Mucosa of gallbladder (tissue), 1 donor: ENCODE data around the gene TMEM170B. TPM values are rescaled to one million over a fixed set of nuclear protein-coding genes. Genes with fewer than 3 reads are reported as not detected.

ENCODE experiments used
- DNase-seq: peaks from one replicate; pipeline ENCODE4 v3.0.0-alpha.2; 2020; ENCODE audit warnings: low spot score
- total RNA-seq: library from RNA; stranded (reverse); gene quantifications from one replicate; pipeline ENCODE4 v1.2.1, GENCODE V29; 2021
- donor health status: DM: no; HTN: no; CAD: no.

The TMEM170B gene
- total RNA-seq, 1 donor from 2014 or later = 4.5 TPM

DNA sequence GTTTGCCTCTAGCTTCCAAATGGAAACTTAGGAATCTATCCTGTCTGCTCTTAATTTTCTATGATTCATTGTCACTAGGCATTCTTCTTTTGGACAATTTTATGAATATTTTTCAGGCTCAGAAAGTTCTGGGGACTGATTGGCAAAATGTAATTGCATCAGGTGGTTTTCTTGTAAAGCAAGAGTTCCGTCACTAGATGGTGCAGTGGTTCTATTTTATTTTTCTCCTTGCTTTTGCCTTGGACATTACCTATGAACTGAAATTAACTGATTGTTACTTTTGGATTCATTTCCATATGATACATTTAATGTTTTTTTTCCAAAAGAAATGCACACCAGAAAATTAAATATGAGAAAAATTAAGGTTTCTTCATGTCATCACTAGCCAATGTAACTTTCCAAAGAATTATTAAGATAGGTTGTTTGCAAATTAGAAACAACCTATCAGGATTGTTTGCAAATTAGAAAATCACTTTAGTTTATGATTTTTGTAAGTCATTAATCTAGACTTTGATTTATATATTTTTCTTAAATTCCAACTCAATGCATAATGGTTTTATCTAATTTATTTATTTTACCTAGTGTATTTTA is 48.0 kb downstream of the TMEM170B start:
- no peak for DNase-seq

DNA sequence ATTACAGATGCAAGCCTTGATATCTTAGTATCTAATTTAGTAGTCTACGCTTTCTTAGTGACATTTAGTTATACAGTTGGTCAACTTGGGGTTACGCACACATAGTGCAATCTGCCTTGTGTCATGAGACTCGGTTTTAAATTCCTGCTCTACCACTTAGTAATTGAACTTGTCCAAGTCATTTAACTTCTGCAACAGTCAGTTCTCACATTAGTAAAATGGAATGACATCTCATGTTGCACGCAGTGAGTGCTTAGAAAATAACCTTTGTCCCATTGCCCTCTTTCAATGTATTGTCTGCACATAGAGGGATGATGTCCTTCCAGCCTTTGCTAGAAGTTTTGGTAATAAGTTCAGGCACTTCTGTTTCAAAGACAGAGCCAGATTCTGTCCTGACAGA is 48.6 kb downstream of the TMEM170B start:
- DNase-seq = no peak

DNA sequence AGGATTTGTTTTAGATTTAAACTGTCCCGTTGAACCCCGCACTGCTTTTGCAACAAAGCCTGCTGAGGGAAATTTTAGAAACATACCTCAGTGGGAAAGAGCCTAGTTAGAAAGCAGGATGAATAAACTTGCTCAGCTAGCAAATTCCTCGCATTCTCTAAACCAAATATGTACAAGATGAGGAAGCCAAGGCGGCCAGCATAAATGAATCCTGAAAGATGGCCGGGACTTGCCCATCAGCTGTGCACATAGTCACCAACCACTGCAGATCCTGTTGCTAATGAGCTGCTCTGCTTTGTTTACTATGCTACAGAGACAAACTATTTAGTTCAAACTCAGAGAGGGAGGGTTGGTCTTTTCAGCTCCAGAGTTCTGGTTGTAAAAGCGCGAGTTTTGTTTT is 49.0 kb downstream of the TMEM170B start:
- DNase-seq = no peak

DNA sequence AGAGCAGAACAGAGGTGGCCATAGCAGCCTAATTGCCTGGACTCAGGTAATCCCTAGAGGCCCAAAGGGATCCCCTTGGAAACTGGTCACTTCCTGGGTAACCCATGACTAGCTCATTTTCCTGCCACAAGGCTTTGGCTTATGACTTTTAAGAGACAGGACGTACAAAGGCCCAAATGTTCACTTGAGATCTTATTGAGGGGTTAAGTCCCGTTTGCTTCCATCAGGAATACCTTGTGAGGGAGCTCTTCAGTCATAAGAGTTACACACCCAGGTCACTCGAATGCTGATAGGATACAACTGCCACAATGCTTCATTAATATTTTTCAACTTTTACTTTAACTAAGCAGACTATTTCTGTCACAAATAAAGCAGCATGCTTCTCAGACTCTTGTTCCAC is 51.7 kb downstream of the TMEM170B start:
- no peak for DNase-seq

DNA sequence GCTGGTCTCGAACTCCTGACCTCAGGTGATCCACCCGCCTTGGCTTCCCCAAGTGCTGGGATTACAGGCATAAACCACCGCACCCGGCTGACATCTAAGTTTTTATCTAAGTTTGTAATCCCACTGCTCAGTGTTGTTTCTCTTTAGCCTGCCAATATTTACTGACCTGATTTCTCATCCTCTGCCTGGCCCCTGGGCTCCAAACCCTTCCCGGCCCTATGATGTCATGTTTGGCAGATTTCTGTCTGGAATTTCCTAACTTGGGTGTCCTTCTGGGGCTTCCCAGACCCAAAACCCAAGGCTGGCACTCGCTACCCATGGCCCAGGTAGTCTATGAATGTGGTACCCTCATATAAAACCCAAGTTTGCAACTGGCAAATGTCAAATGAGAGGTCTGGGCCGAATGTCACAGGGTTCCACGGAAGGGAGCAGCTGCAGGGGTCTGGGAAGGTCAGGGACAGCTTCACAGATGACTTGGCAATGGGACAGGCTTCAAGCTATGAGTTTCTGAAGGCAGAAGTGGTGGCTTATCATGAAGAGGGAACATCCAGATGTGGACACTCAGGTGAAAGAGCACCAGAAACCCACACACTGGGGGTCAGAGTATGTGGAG is 54.9 kb downstream of the TMEM170B start:
- DNase-seq = no peak

DNA sequence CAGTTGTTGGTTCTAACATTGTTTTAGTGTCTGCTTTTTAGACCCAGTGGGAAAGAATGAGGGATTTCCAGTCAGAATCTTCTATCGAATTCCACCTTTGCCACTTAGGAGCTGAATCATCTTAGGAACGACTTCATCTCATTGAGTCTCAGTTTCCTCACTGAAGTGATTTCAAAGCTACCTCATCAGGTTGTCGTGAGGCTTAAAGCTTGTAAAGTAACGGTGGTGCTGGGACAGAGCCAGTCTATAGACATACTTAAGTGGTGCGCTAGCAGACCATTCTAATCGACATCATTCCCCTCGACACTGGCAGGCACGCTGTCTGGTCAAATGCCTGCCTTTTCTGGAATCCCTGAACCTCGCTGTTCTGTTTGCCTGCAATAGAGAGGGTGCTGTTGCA is 55.5 kb downstream of the TMEM170B start:
- DNase-seq = no peak

DNA sequence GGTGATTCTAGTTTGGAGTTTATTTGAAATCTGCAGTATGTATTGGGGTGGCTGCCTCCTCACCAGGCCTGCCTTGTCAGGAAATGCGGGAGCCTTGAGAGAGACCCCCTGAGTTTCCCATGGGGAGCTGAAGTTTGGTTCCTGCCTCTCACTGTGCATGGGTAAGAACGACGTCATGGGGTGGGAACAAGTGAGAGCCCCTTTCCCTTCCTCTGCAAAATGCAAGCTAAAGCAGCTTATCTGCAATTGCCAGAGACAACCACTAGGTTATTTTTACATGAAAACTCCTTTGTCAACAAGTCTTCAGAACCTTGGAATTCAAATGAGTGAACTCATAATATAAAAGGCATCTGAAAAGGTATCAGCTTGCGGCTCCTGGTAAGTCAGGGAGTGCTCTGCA is 58.4 kb downstream of the TMEM170B start:
- DNase-seq = no peak

DNA sequence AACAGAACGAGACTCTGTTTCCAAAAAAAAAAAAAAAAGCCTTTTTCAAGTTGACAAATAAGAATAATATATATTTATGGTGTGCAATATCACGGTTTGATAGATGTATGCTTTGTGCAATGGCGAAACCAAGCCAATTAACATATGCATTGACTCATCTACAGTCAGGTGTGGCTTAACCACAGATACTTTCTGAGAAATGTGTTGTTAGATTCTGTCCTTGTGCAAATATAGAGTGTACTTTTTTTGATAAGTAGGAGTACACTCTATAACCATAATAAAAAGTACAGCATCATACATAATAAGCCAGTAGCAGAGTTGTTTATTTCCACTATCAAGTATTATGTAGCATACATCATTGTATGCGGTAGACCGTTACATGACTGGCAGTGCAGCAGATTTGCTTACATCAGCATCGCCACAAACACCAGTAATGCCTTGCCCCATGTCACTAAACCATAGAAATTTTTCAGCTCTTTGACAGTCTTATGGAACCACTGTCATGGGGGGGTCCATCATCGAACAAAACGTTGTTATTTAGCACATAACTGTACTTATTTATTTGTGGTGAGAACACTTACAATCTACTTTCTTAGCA is 59.2 kb downstream of the TMEM170B start:
- DNase-seq = no peak

DNA sequence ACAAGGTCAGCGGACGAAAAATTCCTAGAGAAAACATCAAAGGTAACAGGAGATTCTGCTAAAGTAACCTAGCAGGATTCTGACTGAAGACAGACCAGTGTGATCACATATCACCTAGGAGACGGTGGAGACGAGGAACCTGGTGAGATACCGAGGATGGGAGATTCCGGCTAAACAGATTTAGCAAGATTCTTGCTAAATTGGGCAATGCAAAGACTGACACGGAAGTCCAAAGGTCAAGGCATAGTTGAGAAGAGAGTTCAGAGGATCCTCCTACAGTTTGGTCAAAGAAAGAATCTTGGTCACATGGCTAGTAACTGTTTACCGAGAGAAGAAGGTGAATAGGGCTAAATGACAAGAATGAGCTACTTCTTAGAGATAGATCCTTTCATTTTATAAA is 61.1 kb downstream of the TMEM170B start:
- DNase-seq = peak; percentile 38

DNA sequence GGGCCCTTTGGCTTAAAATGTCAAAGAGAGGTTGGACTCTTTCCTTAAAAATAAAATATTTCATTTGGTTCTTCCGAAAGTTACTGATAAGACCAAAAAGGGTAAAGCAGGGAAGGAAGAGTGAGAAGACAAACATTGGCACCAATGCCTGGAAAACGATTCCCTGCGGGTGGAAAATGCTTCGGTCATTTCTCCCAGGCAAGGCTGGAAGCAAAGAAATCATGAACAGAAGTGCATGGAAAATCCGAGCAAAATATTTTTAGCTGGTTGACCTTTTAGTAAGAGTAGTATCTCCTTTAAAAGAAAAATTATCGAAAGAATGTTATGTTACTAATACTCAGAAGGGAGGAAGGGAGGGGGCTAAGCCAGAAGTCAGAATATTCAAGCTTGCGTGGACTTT is 62.7 kb downstream of the TMEM170B start:
- DNase-seq = no peak

DNA sequence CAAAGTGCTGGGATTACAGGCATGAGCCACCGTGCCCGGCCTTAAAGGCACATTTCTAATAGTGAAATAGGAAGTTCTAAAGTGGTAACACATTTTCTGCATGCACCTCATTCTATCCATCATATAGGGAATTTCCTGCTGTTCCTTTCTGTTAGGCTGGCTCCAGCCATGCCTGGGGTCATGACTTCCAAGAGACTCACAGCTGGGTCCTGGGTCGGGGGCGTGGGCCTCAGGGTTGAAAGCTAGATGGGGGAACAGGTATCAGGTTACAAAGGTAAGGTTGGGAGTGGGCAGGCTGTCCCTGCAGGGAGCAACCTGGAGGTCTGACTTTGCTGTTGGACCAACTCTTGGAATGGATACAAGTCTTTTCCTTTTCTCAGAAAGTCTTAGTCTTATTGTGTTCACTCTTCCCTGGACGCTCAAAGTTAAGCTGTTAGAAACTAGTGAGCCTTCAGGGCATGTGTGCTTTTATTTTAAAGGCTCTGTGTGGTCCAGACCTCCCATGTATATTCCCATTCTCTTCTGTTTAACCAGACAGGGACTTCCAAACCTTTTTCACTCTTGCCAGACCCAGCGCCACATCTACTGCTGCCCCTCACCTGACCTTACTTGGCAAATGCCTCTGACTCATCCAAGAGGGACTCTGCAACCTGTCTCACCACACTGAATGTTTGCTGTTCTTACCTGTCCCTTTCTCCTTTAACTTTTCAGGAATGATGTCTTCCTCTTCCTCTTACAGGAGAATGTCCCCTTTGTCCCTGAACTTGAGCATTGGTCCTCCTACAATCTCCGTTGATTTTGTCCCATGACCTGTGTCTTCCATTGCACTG is 64.4 kb downstream of the TMEM170B start:
- peak; percentile 26 for DNase-seq

DNA sequence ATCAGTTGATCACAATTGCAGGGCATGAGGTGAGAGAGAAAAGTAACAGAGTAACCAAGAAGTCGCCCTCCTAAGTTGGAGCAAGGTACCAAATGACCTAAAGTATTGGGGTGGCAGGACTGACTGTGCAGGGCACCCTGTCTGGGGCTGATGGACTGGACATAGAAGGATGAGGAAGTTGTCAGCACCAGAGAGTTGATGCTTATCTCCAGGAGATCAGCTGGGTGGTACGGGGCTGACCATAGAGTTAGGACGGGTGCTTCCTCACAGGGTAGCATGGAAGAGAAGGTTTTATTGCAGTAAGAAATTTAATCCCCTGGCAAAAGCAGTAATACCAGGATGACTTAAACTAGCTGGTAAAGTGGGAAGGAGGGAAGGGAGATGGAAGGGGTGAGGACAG is 66.7 kb downstream of the TMEM170B start:
- DNase-seq = no peak

DNA sequence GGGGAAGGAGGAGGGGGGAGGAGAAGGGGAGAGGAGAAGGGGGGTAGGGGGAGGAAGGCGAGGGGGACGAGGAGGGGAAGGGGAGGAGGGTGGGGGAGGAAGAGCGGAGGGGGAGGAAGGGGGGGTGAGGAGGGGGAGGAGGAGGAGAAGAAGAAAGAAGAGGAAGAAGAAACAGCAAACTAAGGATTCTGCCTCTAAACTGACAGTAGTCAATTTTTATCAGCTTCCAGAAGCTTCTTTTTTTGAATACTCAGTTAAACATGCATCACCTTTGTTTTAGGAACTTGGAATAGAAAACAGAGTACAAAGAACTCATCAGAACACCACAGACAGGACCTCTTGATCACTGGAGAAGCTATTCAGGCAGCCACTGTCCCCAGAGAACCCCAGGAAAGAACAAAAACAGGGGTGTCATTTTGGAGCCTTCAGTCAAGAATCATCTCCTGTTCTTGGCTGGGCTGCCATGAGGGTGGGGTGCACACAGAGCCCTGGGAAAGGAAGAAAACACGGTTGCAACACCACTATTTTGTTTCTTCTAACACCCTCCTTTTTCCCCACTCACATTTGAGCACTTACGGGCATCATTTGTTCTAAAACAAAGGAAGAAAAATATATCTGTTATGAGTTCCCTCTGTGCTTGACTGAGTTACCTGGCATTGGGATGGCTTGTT is 67.4 kb downstream of the TMEM170B start:
- DNase-seq = no peak

DNA sequence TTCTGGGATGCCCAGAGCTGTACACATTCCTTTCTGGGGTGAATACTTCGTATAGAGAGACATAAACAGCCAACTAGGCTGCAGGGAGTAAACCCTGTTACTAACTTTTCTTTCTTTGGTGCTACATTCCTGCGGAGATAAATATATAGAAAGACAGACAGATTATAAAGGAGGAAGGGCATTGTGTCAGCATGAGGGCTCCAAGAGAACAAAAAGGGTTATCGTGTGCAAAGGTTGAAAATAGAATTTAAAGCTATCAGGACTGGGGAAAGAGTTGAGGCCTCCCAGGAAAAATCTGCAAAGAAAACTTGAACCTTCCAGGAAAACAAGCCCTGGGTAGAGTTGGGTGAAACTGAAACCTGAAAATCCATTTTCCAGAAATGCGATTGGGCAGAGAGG is 68.0 kb downstream of the TMEM170B start:
- no peak for DNase-seq

DNA sequence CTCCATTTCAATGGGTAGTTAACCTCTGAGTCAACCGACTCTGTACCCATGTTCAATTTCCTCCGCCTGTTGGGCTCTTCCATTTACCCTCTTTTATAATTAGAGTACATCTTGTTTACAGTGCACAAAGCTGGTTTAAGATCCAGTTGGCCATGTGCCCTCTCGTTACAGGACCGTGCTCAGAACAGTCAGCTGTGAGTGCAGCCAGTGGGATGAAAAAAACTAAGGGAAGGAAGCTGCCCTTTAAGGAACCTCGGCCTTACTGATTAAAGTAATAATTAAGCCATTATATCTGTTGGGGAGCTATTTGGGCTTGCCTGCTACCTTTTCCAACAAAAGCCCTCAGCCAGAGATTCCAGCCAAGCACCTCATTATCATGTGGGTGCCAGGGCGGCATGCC is 68.8 kb downstream of the TMEM170B start:
- DNase-seq = peak; percentile 63

DNA sequence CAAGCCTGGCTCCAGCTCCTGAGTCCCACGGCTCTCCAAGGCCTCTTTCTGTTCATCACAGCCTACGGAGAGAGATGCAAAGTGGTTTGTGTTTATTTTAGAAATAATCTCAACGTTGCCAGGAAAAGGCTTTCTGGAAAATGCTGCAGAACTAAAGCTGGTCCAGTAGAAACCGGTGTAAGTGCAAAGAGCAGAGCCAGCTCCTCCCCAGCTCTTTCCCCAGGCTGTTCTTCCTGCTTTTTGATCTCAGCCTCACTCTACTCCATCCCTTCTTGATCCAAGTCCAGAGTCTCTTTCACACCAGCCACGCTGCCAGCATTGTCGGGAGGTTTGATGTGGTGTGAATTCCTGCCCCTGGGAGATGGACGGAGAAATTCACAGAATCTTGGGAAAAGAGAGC is 69.8 kb downstream of the TMEM170B start:
- DNase-seq = peak; percentile 59

DNA sequence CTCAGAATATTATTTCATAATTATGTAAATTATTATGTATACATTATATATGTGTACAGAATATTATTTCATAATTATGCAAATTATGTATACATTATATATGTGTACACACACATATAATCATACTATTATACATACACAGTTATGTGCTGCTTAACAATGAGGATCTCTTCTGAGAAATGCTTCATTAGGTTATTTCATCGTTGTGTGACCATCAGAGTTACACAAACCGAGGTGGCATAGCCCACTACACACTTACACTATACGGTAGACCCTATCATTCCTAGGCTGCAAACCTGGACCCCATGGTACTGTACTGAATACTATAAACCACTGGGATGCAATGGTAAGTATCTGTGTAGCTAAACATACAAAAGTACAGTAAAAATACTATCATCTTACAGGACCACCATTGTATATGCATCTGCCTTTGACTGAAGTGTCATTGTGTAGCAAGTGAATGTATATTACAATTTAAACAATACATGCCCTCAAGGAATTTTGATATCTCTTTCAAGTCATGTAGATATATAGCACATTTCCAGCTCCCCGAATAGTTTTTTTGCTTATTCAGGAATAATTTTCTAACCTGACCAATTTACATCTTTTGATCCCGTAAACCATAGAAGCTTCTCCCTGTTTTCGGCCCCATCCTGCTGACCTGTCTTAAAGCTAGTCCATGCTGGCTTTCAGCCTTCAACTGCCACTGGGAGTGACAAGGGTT is 71.2 kb downstream of the TMEM170B start:
- no peak for DNase-seq

DNA sequence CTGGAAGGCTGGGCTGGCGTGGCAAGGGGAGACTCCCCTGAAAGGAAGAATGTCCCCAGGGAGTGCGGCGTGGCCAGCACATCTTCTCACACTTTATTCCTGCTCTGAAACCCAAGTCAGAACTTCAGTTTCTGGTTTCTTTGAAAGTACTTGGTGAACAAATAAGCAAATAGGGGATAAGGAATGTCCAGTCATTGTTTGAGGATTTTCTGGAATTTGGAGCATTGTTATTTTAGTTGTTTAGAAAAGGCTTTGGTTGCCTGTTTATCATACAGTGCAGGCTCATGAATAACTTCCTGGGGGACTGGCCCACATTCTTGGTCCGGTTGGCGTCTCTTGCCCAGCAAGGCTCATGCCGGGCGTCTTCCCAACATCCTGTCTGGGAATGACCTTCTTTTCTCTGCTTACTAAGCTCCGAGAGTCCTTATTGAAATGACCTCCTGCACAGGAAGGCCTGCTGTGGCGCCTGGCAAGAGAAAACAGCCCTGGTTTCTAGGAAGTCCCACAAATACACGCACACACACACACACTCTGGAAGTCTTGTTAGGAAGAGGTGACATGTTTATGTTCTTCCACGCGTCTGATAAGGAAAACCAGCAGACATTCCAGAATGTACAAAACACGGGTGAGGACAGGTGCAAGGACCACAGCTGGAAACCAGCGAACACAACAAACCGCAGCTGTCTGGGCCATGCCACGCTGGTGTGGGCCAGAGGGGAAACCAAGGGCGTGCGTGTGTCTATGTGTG is 71.9 kb downstream of the TMEM170B start:
- DNase-seq = peak; percentile 44

DNA sequence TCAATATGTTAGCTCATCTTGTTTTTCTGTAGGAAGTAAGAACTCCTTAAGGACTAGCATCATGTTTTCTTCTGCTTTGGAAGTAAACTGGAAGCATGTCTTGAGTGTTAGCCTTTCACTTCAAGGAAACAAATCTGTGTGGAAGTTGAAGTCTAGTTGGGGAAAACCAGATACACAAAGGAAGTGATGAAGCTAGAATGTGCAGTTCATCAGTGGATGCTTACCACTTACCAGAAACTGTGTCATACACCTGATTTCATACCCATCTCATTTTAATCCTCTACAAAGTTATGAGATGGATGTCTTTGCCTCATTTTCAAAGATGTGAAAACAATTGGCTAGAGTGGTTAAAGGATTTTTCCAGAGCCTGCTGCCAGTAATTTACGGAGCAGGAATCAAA is 75.8 kb downstream of the TMEM170B start:
- no peak for DNase-seq

DNA sequence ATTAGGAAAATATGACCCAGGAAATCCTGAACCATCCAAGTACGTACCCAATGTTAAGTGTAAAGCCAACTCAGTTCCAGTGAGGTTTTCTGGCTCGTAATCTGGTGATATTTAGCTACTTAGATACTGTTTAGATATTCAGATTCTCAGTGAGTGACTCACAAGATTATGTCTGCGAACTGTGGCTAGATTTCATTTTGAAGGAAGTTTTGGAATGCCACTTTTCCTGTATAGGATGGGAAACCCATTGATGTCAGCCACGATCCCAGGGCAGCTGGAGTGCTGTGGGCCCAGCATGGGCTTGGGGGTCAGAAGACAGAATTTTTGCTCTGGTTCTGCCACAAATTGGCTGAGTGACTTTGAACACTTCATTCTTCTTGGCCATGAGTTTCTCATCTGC is 76.3 kb downstream of the TMEM170B start:
- DNase-seq = no peak
